ENCODE measurements around the gene SPTBN4.

The SPTBN4 gene

DNA sequence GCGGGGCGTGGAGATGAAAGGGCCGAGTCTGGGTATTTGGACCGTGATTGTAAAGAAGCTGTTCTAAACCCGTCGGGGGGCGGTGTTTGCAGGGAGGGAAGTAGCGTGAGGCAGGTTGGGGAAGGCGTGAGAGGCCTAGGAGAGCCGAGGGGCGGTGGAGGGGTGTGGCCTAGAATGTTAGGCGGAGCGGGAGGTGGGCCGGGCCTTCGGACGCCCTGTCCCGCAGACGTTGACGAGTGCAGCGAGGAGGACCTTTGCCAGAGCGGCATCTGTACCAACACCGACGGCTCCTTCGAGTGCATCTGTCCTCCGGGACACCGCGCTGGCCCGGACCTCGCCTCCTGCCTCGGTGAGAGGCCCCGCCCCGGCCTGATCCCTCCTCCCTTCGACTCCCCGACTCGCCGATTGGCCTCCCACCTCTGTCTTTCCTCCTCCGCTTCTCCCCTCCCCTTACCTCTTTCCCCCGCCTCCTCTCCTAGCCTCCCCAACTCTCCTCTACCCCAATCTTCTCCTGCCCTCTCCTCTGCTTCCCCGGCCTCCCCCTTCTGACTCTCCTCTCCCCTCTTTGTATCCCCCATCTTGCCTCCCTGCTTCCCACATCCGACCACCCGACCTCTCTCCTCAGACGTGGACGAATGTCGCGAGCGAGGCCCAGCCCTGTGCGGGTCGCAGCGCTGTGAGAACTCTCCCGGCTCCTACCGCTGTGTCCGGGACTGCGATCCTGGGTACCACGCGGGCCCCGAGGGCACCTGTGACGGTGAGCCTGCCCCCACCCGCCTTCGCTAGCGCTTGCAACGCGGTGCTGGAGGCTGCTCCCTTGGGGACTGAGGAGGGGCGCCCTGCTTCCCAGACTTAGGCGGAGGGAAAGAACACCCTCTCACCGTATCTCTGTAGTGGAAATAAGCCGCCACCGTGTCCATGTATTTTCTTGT, 147.2 kb downstream of the SPTBN4 start:
- in situ Hi-C loops (cut with MboI; ENCODE audit: low sequenced_read_pairs): no loop called here

DNA sequence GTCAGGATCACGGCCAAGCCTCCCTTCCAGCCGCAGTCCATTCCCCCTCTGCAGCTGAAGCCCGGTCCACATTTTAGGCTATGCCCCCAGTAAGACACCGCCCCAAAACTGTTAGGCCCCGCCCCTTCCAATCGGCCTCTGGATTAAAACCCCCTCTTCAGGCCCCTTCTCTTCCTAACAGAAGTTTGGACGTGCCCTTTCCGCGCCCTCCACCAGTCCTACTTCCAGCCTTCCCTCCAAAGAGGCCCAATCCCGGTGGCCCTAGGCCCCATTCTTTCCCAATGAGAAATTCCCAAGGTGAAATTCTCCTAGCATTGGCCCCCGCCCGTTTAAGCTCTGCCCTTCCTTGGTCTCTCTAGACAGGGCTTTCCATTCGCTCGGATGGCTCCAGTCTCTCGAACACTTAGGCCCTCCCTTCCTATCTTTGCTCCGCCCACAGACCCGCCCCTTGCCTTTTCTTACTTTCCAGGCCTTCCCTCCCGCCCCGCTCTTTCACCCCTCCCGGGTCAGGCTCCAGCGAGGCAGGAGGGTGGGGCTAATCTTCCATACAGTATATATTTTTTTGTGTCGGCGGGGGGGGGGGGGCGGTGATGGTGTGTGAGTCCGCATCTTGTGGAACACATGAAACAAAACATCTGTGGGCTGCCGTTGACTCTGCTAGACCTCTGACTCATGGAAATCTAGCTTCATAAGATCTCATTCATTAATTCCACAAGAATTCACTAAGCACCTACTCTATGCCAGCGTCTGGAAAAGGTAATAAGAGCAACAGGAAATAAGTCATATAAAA, 148.0 kb downstream of the SPTBN4 start:
- in situ Hi-C loops (cut with MboI; ENCODE audit: low sequenced_read_pairs): no loop called here

DNA sequence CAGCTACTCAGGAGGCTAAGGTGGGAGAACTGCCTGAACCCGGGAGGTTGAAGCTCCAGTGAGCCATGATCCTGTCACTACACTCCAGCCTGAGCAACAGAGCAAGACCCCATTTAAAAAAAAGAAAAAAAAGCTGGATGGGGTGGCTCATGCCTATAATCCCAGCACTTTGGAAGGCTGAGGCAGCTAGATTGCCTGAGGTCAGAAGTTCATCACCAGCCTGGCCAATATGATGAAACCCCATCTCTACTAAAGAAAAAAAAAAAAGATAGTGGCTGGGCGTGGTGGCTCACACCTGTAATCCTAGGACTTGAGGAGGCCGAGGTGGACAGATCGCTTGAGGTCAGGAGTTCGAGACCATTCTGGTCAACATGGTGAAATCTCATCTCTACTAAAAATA, 149.4 kb downstream of the SPTBN4 start:
- in situ Hi-C loops (cut with MboI; ENCODE audit: low sequenced_read_pairs): no loop called here

DNA sequence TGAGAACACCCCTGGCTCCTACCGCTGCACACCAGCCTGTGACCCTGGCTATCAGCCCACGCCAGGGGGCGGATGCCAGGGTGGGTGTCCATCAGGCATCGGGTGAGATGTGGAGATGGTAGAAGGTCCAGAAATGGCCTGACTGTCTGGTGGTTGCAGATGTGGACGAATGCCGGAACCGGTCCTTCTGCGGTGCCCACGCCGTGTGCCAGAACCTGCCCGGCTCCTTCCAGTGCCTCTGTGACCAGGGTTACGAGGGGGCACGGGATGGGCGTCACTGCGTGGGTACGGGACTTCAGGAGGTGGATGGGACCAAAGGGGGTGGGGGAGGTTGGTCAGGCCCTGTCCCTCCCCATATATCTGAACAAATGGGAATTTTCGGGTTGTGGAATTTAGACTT, 150.1 kb downstream of the SPTBN4 start:
- in situ Hi-C loops (cut with MboI; ENCODE audit: low sequenced_read_pairs): no loop called here

DNA sequence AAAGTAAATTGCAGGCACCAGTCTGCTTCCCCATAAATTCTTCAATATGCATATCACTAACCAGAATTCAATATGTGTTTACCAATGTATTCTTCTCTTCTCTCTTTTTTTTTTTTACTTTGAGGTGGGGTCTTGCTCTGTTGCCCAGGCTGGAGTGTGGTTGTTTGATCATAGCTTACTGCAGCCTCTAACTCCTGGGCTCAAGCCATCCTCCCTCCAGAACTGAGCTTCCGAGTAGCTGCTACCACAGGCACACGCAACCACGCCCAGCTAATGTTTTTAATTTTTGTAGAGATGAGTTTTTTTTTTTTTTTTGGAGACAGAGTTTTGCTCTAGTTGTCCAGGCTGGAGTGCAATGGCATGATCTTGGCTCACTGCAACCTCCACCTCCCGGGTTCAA, 151.2 kb downstream of the SPTBN4 start:
- in situ Hi-C loops (cut with MboI; ENCODE audit: low sequenced_read_pairs): no loop called here

DNA sequence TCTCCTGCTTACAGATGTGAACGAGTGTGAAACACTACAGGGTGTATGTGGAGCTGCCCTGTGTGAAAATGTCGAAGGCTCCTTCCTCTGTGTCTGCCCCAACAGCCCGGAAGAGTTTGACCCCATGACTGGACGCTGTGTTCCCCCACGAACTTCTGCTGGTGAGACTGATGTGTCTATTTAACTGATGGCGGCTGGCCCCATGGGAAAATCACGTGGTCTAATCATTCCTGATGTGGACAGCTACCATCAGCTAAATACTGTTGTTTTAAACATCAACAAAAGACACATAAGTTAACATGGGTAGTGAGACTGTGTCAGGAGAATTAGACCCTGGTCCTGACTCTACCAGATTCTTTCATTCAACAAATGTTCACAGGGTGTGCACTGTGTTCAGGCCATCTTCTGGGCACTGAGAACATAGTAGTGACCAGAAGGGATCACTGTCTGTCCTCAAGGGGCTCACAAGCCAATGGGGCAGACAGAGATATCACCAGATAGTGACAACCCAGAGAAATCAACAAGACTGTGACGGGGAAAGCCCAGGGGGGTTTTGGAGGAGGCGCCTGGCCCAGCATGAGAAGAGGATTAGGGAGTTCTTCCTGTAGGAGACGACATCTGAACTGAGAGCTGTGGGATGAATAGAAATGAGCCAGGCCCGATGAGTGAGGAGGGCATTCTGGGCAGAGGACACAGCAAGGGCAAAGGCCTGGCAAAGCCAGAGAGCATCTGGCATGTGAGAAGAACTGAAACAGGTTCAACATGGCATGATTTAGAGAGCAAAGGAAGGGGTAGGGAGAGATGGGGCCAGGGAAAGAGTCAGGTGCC, 152.7 kb downstream of the SPTBN4 start:
- in situ Hi-C loops (cut with MboI; ENCODE audit: low sequenced_read_pairs): no loop called here

DNA sequence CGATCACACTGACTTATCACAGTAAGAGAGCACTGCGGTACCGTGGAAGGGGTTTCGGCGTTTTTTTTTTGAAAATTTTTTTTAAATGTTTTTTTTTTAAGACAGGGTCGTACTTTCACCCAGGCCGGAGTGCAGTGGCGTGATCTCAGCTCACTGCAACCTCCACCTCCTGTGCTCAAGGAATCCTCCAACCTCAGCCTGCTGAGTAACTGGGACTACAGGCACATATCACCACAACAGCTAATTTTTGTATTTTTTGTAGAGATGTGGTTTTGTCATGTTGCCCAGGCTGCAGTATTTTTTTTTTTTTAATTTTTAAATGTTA, 153.3 kb downstream of the SPTBN4 start:
- in situ Hi-C loops (cut with MboI; ENCODE audit: low sequenced_read_pairs): no loop called here

DNA sequence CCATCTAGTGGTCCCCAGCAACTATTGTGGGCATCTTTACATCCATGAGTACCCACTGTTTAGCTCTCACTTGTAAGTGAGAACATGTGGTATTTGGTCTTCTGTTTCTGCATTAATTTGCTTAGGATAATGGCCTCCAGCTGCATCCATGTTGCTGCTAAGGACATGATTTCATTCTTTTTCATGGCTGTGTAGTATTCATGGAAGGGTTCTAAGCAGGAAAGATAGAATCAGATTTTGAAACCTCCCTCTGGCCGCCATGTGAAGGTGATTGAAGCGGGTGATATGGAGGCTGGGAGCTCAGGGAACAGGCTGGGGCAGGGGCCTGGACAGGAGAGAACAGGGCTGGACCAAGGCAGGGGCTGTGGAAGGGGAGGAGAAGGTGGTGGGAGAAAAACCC, 154.5 kb downstream of the SPTBN4 start:
- in situ Hi-C loops (cut with MboI; ENCODE audit: low sequenced_read_pairs): no loop called here

DNA sequence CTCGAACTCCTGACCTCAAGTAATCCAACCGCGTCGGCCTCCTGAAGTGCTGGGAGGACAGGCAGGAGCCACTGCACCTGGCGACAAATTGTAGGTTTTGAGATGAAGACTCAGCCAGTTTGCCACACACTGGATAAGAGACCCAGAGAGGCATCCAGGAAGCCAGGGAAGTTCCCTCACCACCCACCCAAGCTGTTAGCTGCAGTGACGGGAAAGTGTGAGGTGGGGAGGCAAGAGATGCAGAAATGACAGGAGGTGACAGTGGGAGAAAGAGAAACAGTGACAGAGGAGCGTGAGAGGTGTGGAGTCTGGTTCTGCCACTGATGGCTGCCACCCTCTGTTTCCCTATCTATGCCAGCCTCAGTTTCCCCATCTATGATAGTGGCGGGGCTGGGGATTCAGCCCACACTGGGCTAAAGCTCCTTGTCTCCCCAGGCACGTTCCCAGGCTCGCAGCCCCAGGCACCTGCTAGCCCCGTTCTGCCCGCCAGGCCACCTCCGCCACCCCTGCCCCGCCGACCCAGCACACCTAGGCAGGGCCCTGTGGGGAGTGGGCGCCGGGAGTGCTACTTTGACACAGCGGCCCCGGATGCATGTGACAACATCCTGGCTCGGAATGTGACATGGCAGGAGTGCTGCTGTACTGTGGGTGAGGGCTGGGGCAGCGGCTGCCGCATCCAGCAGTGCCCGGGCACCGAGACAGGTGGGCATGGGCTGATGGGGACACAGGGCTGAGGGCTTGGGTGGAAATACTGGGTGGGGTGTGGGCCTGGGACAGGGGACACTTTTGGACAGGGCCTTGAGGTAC, 155.4 kb downstream of the SPTBN4 start:
- in situ Hi-C loops (cut with MboI; ENCODE audit: low sequenced_read_pairs): no loop called here

DNA sequence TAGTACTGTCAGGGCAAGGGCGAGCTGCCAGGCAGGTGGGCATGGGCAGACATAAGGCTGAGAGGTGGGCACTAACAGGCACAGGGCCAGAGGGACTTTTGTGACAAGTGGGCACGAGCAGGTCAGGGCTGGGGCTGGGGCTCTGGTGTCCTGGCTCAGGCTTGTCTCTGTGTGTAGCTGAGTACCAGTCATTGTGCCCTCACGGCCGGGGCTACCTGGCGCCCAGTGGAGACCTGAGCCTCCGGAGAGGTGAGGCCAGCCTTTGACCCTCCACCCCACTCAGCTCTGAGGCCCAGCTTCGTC, 155.9 kb downstream of the SPTBN4 start:
- in situ Hi-C loops (cut with MboI; ENCODE audit: low sequenced_read_pairs): no loop called here

DNA sequence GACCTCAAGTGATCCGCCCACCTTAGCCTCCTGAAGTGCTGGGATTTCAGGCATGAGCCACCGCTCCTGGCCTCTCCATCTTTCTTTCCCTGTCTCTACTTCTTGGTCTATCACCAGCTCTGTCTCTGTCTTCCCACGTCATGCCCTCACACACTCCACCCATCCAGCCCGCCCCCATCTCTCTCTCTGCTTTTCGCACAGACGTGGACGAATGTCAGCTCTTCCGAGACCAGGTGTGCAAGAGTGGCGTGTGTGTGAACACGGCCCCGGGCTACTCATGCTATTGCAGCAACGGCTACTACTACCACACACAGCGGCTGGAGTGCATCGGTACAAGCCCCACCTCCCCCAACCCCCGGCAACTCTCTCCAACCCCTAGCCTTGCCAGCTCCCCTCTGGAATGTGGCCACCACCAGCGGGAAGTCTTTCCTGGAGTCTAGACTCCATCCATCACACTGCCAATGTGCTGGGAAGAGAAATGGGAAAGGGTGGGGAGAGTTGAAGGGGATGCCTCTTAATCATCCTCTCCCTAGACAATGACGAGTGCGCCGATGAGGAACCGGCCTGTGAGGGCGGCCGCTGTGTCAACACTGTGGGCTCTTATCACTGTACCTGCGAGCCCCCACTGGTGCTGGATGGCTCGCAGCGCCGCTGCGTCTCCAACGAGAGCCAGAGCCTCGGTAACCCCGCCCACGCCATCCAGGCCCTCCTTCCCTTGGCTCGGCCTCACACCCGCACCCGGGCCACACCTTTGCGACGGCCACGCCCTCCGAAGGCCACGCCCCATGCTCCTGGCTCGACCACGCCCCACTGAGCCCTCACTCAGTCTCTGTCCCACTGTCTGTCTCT, 156.8 kb downstream of the SPTBN4 start:
- in situ Hi-C loops (cut with MboI; ENCODE audit: low sequenced_read_pairs): no loop called here

DNA sequence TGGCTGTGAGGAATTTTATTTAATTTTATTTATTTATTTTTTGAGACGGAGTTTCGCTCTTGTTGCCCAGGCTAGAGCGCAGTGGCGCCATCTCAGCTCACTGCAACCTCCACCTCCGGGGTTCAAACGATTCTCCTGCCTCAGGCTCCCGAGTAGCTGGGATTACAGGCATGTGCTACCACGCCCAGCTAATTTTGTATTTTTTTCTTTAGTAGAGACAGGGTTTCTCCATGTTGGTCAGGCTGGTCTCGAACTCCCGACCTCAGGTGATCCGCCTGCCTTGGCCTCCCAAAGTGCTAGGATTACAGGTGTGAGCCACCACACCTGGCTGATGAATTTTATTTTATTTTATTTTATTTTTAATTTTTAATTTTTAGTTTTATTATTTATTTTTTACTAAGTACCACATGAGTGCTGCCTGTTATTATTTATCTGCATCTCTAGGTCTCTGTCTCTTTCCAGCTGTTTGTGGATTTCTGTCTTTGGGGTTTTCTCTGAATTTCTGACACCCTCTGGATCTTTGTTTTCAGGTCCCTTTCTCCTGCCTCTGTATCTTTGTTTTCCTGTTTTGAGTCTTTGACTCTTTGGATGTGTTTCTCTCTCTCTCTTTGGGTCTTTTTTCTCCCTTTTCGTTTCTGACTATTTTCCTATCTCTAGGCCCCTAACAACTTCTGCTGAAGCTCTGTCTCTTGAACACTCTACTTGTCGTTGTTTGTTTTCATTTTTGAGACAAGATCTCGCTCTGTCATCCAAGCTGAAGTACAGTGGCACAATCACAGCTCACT, 157.8 kb downstream of the SPTBN4 start:
- in situ Hi-C loops (cut with MboI; ENCODE audit: low sequenced_read_pairs): loop anchor here (25.0 kb wide), 1 partner anchor 312 kb away; no protein-coding TSS in a partner anchor

DNA sequence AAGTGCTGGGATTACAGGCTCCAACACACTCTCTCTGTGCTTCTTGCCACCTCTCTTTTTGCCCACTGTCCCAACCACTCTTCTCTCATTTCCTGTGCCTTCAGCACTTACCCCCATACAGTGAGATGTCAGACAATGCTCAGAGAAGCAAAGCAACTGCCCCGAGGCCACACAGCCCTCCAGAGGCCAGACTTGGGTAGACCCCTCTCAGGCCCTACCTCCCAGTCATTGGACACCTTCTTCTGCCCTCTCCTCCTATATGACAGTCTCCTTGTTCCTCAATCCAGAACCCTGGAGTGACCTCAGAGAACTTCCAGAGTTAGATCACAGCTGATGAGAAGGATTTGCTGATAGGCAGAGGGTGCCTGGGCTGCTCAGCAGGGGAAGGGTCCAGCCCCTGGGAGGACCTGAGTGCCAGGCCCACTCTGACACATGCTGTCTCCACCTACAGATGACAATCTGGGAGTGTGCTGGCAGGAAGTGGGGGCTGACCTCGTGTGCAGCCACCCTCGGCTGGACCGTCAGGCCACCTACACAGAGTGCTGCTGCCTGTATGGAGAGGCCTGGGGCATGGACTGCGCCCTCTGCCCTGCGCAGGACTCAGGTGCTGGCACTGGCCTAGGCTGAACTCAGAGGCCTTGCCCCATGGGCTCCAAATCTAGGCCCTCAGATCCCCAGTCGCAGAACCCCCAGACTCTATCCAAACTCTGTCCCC, 158.8 kb downstream of the SPTBN4 start:
- in situ Hi-C loops (cut with MboI; ENCODE audit: low sequenced_read_pairs): loop anchor here (25.0 kb wide), 1 partner anchor 313 kb away; no protein-coding TSS in a partner anchor

Data from HL-60/S4 treated with phorbol 12-myristate 13-acetate at 8.2 ng/mL for 4 days and 3 days (cell line).